ENCODE results near the gene H6PD.
A peak's percentile ranks its signal among the peaks of the same experiment; 100 is the strongest.

Gene H6PD

GRCh38 chr1:9260059-9260766 lies 25.6 kb downstream of the H6PD start:
- DNase-seq (ENCODE audit: low read depth) = no peak

DNA sequence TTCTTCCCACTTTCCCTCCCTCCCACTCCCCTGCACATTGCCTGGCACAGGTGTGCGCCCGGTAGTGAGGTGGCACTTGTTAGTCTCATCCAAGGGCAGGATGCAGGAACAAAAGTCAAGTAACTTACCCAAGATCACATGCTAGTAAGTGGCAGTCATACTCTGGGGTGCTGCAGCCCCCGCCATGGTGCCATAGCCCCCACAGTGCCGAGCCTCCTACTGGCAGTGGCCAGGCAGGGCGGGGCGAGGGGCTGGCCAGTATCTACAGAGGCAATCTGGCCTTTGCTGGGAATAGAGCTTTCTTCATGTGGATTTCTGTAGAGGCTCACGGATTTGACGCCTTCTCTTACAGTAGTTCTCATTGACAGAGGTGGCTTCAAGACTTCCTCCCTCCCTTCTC lies 26.9 kb downstream of the H6PD start:
- DNase-seq (ENCODE audit: low read depth) = no peak

GRCh38 chr1:9262096-9262986 lies 27.8 kb downstream of the H6PD start:
- DNase-seq (ENCODE audit: low read depth) = no peak

GRCh38 chr1:9263276-9263855 lies 28.8 kb downstream of the H6PD start:
- DNase-seq (ENCODE audit: low read depth) = no peak

GRCh38 chr1:9263984-9264872 lies 29.7 kb downstream of the H6PD start:
- no peak for DNase-seq (ENCODE audit: low read depth)

DNA sequence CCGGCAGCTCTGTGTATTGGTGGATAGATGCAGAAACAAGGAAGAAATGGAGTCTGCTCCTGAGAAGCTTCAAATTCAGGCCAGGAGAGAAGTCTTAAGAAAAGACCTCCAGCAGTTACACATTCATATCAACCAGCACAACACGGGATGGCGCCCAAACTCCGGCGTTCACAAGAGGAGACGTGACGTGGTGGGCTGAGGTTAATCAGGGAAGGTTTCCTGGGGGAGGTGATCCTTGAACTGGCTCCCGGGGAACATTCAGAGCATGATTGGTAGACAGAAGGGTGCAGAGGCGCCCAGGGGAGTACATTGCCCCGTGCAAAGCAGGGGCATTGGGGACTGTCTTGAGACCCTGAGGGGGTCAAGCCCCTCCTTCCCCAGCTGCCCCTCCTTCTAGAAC lies 30.5 kb downstream of the H6PD start:
- no peak for DNase-seq (ENCODE audit: low read depth)

DNA sequence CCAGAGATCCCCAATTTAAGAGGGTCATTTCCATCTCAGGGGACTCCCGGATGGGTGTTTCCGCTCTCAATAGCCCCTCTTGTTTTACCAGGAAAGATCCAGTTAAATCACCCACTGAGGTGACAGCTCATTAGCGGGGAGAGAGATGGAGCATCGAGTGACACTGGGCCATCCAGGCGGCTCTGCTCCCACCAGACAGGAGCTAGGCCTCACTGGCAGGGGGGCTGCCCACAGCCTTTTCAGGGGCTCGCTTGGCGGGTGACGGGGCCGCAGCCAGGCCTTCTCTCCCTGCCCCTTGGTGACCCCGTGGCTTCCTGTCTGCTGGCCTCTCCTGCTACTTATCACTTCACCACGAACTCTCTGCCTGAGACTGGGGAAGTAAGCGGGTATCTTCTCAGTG lies 31.4 kb downstream of the H6PD start:
- DNase-seq (ENCODE audit: low read depth) = no peak

DNA sequence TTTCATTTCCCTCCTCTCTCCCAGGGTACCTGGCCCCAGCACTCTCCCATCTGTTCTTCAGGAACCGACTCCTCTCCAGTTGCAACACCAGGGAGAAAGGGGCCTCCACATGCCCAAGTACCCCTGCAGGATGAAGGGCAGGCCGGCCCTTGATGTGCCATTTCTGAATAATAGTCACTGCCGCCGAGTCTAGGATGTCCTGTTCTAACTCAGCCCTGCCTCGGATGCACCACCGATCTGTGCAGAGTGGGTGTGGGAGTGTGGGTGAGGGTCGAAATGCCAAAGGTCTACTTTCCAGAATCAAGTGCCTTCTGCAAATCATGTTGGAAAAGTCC lies 32.7 kb downstream of the H6PD start:
- DNase-seq (ENCODE audit: low read depth) = no peak

DNA sequence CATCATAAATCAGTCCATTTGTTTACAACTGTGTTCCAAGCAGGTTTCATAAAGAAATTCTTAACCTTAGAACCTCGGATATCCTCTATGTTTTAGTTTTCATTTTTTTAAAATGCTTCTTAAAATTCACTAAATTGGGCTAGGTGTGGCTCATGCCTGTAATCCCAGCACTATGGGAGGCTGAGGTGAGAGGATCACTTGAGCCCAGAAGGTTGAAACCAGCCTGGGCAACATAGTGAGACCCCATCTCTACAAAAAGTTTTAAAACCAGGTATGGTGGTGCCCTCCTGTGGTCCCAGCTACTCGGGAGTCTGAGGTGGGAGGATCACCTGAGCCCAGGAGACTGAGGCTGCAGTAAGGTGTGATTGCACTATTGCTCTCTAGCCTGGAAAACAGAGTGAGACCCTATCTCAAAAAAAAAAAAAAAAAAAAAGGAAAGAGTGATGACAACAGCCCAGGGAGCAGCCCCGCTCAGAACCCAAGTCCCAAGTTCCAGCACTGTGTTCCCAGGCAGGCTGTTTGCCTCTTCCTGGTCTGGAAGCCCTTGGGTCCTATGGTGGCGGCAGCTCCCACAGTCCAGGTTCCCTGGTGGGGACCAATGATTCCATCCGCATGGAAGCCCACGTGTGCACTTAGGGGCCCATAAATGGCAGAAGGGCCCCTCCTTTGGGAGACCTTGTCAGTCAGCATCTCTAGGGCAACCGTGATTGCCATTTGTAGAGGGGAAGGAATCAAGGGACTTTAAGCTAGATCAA lies 33.4 kb downstream of the H6PD start:
- no peak for DNase-seq (ENCODE audit: low read depth)

DNA sequence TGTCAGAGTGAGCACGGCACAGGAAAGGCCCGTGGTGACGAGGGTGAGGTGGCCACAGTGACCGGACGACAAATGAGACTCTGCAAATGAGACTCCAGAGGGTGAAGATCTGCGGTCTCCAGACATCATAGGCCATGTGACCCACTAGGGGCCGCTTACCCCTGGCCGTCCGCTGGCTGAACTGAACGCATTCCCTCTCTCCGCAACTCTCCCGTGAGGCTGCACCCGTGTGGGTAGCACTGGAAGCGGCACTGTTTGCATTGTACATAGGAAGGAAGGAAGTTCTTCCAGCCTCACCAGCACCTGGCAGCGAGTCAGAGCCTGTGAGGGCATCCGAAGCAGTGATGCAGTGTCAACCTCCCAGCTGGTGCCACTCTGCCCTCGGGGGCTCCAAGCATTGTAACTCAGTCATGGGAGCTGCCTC lies 34.5 kb downstream of the H6PD start:
- no peak for DNase-seq (ENCODE audit: low read depth)

DNA sequence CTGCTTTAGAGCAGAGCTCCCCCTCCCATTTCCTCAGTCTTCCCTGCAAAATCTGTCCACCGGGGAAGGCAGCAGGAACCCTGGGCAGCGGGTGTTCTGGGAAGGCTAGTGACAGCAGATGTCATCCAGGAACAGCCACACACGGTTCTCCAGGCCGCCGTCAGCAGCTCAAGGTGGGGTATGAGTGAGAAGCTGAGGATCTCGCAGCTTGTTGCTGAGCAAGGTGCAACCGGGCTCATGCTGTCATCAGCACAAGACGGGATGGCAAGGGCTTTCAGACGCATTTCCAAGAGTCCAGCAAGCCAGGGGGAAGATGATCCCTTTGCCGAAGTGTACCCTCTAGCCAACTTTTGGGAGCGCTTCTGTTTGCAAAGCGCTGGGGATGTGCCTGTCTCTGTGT lies 35.1 kb downstream of the H6PD start:
- no peak for DNase-seq (ENCODE audit: low read depth)

DNA sequence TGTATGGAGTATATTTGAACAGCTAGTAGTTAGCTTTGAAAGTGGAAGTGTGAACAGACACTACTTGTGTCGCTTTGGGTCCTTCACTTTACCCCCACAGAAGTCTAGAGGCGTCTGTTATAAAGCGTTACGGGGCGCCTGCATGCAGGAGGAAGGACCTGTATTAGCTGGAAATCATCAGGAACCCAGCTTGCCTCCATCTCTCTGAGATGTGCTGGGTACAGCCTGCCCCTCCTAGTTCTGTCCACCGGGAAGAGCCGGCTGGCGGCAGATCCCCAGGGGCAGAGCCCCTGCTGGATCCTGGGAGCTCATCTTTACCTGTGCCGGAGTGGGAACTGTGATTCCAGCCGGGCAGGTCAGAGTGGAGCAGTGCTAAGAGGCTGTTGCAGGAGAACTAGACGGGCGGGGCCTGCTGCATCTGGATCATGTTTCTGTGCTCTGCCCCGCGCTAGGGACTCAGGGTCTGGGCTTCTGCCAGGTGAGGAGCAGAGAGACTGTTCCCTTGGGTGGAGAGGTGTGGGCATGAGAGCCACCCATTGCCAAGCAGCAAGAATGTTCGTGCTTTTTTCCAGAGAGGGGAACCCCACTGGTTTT lies 35.8 kb downstream of the H6PD start:
- no peak for DNase-seq (ENCODE audit: low read depth)

DNA sequence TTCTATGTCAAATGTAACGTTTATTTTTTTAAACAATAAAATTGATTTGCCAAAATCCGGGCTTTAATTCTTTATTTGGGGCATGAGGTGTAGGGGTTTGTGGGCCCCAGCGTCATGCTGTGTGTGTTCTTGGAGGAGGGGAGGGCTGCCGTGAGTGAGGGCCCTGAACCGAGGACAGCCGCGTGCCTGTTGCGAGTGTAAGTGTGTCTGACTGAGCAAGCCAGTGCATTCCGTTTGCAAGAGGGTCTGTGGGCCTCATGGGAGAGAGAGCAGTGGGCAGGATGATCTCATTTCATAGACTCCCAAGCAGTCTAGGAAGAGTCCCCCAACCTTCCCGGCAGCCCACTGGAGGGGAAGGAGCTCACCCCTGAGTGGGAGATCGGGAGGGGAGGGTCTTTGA lies 36.7 kb downstream of the H6PD start:
- DNase-seq (ENCODE audit: low read depth) = no peak

DNA sequence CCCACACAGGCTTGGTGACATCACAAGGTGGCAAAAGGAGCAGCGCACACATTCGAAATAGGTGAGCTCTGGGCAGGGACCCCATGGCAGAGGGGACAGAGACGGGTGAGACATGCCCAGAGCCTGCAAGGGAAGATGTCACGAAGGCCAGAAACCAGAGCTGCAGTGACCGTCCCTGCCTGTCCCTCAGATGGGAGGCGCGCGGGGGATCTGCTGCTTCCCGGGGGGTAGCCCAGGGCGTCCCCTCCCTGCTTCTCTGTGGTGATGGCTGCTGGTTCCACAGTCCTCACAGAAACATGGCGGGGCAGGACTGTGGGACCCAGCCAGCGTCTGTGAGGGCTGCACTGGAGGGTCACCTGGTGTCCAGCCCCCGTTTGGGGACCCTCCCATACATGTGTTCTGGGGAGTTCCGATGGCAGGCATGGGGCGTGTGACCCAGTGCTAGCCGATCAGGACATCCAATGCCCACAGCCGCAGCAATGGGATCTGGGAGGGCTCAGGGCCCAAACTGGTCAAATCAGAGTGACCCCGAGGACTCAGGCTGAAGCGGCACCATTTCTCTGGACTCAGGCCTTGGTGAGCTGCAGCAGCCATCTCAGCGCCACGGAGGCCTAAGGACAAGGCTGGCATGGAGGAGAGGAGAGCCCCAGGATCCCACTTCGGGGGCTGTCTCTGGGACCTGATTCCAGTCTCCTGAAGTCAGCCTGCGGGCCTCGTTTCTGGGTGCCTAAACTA lies 37.5 kb downstream of the H6PD start:
- DNase-seq (ENCODE audit: low read depth) = no peak

DNA sequence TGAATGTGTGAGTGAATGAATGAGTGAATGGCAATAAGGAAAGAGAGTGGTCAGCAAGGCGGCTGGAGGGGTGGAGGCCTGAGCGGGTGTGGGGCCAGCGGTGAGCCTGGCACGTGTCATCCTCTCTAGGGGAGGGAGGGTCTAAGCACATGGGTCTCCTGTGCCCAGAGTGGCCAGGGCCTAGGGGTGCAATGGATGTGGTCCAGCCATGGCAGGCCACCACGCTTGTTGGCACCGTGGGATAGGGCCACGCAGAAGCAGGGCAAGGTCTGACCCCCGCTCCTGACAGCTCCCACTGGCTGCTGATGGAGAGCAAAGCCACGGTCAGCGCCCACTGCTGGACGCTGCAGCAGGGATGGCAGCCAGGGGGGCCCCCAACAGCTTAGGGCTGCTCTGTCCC lies 38.6 kb downstream of the H6PD start:
- no peak for DNase-seq (ENCODE audit: low read depth)

- no peak for DNase-seq (ENCODE audit: low read depth)
Observed at GRCh38 chr1:9275161-9275560, 40.6 kb downstream of the H6PD start.

DNA sequence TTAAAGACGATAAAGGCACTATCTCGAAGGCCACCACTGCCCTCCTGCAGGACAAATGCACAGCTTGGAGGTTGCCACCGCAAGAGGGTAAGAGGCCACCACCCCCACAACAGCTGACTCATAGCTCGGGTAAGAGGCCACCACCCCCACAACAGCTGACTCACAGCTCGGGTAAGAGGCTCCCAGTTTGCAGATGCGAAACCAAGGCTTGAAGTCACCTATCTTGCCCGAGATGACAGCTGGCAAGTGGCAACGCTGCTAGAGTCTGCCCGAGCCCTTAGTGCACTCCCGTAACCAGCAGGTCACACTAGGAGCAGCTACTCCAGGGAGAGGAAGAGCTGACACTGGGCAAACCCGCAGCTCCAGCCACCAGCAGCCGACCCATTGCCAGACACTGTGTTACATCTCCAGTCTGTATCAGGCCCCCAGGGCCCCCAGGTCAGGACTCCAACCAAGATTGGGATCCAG lies 41.0 kb downstream of the H6PD start:
- peak; percentile 49 for DNase-seq (ENCODE audit: low read depth)

DNA sequence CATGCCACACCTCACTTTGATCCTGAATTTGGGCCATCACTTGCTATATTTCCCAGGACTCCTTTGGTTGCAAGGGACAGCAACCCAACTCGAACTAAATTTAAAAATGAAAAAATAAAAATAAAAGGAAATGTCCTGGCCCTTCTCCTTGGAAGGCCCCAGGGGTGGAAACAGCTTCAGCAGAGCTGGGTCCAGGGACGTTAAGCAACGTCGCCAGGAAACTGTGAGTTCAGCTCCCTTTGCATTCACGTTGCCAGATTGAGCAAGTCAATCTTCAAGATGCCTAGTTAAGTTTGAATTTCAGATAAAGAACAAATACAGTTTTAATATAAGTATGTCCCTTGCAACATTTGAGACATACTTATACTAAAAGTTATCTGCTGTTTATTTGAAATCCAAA lies 43.5 kb downstream of the H6PD start:
- no peak for DNase-seq (ENCODE audit: low read depth)

DNA sequence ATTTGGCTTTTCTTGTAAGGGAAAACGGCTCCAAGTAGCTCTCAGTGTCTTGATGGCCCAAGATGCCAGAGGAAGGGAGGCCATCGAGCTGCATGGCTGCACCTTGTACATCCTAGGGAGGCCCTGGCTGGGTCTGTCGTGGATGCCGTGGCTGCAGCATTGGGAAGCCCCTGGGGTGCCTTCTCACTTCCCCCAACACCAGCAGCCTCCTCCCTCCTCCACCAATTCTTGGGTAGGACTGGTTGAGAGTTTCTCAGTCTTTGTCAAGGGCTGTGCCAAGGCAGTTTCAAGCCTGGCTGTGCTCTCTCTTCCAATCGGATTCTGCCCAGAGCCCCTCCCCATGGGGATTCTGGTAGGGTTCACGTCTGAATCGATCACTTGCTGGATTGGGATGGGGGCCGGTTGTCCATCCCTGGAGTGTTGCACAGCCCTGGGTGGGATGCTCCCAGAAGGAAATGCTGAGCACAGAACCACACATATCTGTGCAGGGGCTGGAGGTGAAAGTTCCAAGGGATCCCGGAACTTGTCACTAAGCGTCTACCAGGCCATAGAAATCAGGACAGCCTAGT lies 44.1 kb downstream of the H6PD start:
- no peak for DNase-seq (ENCODE audit: low read depth)

All from activated T-cell treated with anti-CD3 and anti-CD28 coated beads for 1 hour (primary cell).